Activated naive CD8-positive, alpha-beta T cell treated with anti-CD3 and anti-CD28 coated beads, Interleukin-2, amount 50 U/mL, for 24 hours (primary cell): ENCODE data around the gene SAMD4A.

Experiments
- ATAC-seq: fragments of 150-1000 bp; cut with Tn5 transposase; one replicate; pipeline ENCODE4 v1.10.0; 2021
- DNase-seq: peaks from one replicate; pipeline ENCODE4 v3.0.0; 2021
- H3K27ac Mint-ChIP-seq: one replicate; pipeline ENCODE4 v1.8.0; 2021; ENCODE audit warnings: mild to moderate bottlenecking, mixed read lengths
- H3K27me3 Mint-ChIP-seq: one replicate; pipeline ENCODE4 v1.8.0; 2021; ENCODE audit warnings: mixed read lengths
- H3K36me3 Mint-ChIP-seq: one replicate; pipeline ENCODE4 v1.8.0; 2021; ENCODE audit warnings: low read depth, mixed read lengths
- H3K4me1 Mint-ChIP-seq: one replicate; pipeline ENCODE4 v1.8.0; 2021; ENCODE audit warnings: mixed read lengths
- H3K4me3 Mint-ChIP-seq: one replicate; pipeline ENCODE4 v1.8.0; 2021; ENCODE audit warnings: mild to moderate bottlenecking, moderate library complexity, mixed read lengths
- H3K9me3 Mint-ChIP-seq: one replicate; pipeline ENCODE4 v1.8.0; 2021; ENCODE audit warnings: mixed read lengths

SAMD4A gene

DNA sequence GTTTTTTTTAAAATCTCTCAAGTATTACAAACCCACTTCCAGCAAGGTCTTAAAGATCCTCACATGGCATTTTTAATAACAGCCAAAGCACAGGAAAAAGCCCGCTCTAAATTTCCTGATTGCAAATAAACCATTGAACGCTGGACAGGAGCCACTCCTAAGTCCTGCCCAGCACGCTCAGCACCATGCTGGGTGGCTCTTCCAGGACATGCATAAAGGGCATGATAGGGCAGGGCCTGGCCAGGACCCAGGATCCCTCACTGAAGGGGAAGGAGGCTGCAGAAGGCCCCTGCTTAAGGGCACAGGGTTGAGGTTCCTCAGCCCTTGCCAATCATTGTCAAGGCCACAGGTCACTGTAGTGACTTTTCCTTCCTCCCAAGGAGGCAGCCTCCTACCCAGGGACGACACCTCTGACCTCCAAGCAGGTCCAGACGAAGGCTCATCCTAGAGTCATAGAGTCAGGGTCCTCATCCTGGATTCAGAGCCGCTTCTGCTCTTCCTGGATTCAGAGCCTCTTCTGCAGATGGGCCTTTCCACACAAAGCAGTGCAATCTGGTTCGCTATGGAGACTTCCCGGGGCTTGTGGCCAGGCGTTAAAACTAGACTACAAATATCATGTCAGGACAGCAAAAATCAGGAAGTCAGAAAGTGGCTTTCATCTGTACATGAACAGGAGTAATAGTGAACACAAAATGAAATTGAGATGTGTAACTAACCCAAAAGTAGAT, 211.9 kb downstream of the SAMD4A start:
- Mint-ChIP-seq H3K36me3 (peaks cover 1% of the 10 kb centered on the region), H3K27ac (no peak overlapping the region)

GRCh38 chr14:54781080-54781479, 214.2 kb downstream of the SAMD4A start:
- DNase-seq (no peak), ATAC-seq (no peak)
- Mint-ChIP-seq H3K9me3 (no peaks in the 10 kb centered on the region), H3K4me1 (peaks cover 35% of the 10 kb centered on the region), H3K27ac (no peak overlapping the region), H3K36me3 (peaks cover 1% of the 10 kb centered on the region), H3K27me3 (peaks cover 8% of the 10 kb centered on the region), H3K4me3 (no peak overlapping the region)

More for the DNA sequence above, 211.9 kb downstream of the SAMD4A start:
- ATAC-seq (no peak), DNase-seq (no peak)
- H3K9me3 Mint-ChIP-seq, result no peaks in the 10 kb centered on the region
- H3K4me3 Mint-ChIP-seq, result no peak overlapping the region
- peaks cover 53% of the 10 kb centered on the region for H3K4me1 Mint-ChIP-seq
- H3K27me3 Mint-ChIP-seq, result peaks cover 8% of the 10 kb centered on the region

DNA sequence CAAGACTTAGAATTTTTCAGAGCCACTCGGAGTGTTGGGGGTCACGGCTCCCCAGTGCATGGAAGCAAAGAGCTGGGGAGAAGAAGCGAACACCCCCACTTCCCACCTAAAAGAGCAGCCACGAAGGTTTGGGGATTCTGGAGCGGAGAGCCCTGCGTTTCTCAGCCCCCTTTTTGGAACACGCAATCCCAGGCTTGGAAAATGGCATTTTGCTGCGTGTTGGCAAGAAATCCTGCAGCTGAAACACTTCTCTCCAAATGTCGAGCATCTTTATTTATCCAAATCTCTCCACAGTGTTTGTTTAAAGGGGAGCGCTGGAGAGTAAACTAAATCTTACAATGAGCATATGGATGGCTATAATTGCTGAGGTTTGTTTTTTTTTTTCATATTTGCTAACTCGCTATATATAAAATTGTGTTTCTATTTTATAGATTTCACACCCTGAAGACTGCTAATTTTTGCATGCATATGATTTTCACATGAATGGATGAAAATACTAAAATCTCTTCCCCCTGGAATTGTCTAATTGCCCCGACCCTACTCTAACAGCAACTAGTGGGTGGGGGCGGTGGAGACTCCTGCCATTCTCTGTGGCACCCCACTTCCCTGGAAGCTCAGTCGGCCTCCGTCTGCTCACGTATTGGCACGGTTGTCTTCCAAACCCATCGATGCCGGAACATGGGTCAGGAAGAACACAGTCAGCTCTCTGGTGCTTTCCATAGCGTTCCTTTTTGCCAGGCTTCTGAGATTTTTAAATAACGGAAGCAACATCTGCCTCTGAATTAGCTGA, 215.2 kb downstream of the SAMD4A start:
- H3K36me3 Mint-ChIP-seq, result no peaks in the 10 kb centered on the region

DNA sequence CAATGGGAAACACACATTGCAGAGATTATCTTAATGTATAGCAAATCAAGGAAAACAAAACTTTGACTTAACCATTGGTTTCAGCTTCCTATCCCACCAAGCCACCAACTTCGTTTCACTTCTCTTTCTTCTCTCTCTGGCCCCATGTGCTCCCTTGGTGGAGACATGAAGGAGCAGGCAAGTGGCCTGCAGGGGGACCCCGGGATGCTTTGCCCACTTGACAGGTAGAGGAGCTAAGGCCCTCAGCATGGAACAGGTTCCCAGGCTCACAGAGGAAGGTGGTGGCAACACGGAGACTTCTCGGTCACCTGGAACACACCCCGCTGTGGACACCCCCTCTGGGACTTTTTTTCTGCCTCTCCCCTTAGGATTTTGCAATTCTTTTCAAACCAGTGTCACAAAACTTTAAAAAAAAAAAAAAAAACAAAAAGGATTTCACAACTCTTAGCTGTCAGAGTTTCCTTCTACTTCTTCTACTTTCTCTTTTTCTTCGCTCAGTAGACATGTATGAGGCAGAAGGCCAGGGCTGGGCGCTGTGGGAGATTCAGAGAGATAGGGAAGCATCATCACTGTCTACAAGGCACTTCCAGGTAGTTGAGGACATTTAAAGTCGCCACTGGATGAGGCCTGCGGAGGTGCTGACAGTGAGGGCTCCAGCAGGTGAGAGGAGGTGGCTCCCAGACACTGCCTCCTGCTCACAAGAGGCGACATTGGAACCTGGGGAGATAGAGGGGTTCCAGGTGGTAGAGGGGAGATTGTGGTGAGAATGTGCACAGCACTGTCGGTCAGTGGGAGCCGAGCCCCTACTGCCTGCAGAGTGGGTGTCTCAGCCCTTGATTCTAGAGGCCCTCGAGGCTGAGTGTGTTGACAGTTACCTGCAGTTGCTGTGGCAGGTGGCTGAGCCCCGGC, 216.1 kb downstream of the SAMD4A start:
- ATAC-seq (peak; percentile 41), DNase-seq (no peak)
- H3K4me1 Mint-ChIP-seq, result peaks cover 16% of the 10 kb centered on the region
- peaks cover 3% of the 10 kb centered on the region for H3K36me3 Mint-ChIP-seq
- H3K9me3 Mint-ChIP-seq, result no peaks in the 10 kb centered on the region
- H3K27me3 Mint-ChIP-seq, result peaks cover 6% of the 10 kb centered on the region
- H3K27ac Mint-ChIP-seq, result no peak overlapping the region
- H3K4me3 Mint-ChIP-seq, result no peak overlapping the region

More for the DNA sequence above, 215.2 kb downstream of the SAMD4A start:
- Mint-ChIP-seq H3K27me3 (peaks cover 8% of the 10 kb centered on the region), H3K9me3 (no peaks in the 10 kb centered on the region), H3K27ac (no peak overlapping the region), H3K4me3 (no peak overlapping the region), H3K4me1 (peaks cover 25% of the 10 kb centered on the region)
- DNase-seq (no peak), ATAC-seq (no peak)

DNA sequence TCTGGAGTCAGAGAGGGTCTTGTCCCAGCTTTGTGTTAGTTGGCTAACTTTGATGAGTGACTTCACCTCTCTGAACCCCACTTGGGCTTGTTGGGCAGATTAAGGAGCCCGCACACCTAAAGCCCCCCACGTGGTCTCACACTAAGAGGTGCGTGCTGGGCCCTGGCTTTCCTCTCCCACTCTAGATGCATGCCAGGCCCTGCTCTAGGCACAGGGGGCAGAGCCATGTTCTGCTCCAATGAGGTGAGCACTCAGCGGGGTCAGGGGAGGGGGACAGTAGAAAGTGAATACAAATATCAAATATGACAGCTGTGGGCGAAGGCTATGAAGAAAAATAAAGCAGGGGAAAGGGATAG, 216.7 kb downstream of the SAMD4A start:
- Mint-ChIP-seq H3K27ac (no peak overlapping the region), H3K4me1 (peaks cover 10% of the 10 kb centered on the region), H3K27me3 (peaks cover 6% of the 10 kb centered on the region), H3K36me3 (peaks cover 3% of the 10 kb centered on the region), H3K4me3 (no peak overlapping the region), H3K9me3 (no peaks in the 10 kb centered on the region)
- DNase-seq (no peak), ATAC-seq (no peak)

DNA sequence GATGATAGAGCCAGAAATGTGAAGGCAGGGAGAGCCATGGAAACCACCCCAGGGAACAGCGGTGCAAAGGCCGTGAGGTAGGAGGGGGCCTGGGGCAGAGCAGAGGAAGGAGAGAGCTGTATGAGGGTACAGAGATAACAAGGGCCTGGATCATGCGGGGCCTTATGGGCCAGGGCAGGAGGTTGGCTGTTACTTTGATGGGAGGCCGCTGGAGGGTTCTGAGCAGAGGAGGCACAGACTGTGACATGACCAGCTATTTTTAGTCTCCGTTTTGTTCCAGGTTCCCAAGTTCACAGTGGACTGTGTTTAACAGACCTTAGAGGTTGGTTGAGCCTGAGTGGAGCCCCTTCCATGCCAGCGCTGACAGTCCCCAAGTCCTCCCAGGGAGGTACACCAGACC, 217.1 kb downstream of the SAMD4A start:
- peaks cover 10% of the 10 kb centered on the region for H3K4me1 Mint-ChIP-seq
- H3K36me3 Mint-ChIP-seq, result peaks cover 3% of the 10 kb centered on the region
- no peak overlapping the region for H3K27ac Mint-ChIP-seq
- peaks cover 6% of the 10 kb centered on the region for H3K27me3 Mint-ChIP-seq
- no peaks in the 10 kb centered on the region for H3K9me3 Mint-ChIP-seq
- no peak for DNase-seq
- ATAC-seq, result no peak
- H3K4me3 Mint-ChIP-seq, result no peak overlapping the region

- H3K27me3 Mint-ChIP-seq, result peaks cover 6% of the 10 kb centered on the region
- H3K4me3 Mint-ChIP-seq, result no peak overlapping the region
- no peaks in the 10 kb centered on the region for H3K9me3 Mint-ChIP-seq
- H3K36me3 Mint-ChIP-seq, result peaks cover 6% of the 10 kb centered on the region
- DNase-seq, result no peak
- no peak for ATAC-seq
- H3K4me1 Mint-ChIP-seq, result peaks cover 10% of the 10 kb centered on the region
- no peak overlapping the region for H3K27ac Mint-ChIP-seq
These were observed 217.7 kb downstream of the SAMD4A start for GRCh38 chr14:54784657-54785056.

DNA sequence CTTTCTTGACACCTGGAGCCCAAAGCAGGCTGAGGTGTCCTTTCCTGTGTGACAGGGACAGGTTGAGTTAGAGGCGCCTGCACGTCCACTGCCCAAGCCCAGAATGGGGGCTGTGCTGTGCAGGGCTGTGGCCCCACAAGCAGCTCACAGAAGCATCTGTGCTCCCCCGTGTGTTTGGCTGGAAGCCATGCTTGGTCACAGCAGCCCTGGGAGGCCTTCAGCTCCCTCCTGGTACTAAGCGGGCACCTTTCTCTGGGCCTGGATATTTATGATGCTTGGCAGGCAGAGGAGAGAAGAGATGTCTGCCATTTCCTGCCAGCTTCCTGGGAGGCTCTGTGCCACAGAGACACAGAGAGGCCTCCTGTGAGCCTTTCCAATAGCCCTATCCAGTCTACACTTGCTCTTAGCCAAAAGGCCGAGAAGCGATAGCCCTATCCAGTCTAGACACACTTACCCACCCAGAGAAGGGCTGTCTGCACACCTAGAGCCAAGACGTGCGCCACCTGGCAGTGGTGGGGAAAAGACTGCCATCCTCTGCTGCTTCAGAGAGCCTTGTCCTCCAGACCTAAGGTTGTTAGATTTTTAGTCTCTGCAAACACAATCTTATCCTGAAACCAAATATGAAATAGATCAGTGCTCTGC, 218.3 kb downstream of the SAMD4A start:
- H3K4me3 Mint-ChIP-seq, result no peak overlapping the region
- no peaks in the 10 kb centered on the region for H3K9me3 Mint-ChIP-seq
- peaks cover 6% of the 10 kb centered on the region for H3K36me3 Mint-ChIP-seq
- peaks cover 10% of the 10 kb centered on the region for H3K4me1 Mint-ChIP-seq
- DNase-seq (no peak), ATAC-seq (no peak)
- peaks cover 3% of the 10 kb centered on the region for H3K27me3 Mint-ChIP-seq
- no peak overlapping the region for H3K27ac Mint-ChIP-seq

DNA sequence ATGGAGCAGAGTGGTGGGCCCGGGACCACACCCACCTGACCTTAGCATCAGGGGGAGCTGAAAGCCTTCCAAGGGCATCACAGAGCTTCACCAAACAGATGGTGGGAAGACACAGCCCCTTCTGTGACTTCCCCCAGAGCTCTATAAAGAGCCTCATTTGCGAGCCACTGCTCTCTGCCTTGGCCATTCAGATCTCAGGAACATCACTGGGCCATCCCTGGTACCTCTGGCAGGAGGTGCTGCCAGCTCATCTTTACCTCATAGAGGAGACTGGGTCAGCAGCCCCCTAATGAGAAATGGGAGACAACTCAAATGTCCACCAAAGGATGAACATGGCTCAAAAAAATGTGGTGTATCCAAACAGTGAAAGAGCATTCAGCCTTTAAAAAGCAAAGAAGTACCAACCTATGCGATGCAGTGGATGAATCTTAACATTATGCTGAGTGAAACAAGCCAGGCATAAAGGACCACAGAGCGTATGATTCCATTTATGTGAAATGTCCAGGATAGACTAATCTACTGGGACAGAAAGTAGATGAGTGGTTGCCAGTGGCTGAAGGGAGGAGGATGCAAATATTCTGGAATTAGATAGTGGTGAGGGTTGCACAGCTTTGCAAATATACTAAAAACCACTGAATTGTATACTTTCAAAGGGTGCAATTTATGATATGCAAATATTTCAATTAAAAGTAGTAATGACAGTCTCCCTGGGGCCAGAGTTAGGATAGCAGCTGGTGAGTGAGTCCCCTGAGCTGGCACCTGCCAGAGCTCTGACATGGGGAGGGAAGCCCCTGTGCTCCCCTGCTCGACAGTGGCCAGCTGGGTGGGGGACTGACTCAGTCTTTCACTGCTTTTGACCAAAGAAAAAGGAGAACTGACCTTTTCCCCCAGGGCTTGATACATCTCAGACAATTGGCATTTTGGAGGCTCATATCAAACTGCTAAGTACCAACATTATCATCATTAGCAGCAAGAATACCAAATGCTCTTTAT, 219.1 kb downstream of the SAMD4A start:
- DNase-seq (no peak), ATAC-seq (no peak)
- H3K4me3 Mint-ChIP-seq, result no peak overlapping the region
- no peak overlapping the region for H3K27ac Mint-ChIP-seq
- peaks cover 2% of the 10 kb centered on the region for H3K27me3 Mint-ChIP-seq
- H3K4me1 Mint-ChIP-seq, result peaks cover 10% of the 10 kb centered on the region
- H3K9me3 Mint-ChIP-seq, result no peaks in the 10 kb centered on the region
- peaks cover 6% of the 10 kb centered on the region for H3K36me3 Mint-ChIP-seq

DNA sequence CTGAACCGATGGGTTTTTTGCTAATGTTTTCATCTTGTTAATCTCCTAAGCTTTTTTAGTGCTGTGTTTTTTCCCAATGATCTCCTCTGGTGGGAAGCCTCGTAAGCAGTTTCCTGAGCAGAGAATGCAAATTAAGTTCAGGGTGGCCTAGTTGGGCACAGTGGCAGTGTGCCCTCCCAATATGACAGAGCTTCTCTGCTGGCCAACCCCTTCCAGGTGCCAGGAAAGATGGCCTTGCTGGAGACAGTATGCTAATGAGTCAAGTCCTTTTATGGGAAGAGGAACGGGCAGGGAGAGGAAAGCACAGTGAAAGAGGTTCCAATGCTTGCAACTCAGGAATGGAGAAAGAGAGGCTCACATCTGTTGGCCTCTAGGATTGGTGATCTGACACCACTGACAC, 219.9 kb downstream of the SAMD4A start:
- ATAC-seq, result no peak
- Mint-ChIP-seq H3K4me1 (peaks cover 10% of the 10 kb centered on the region), H3K27me3 (peaks cover 2% of the 10 kb centered on the region)

DNA sequence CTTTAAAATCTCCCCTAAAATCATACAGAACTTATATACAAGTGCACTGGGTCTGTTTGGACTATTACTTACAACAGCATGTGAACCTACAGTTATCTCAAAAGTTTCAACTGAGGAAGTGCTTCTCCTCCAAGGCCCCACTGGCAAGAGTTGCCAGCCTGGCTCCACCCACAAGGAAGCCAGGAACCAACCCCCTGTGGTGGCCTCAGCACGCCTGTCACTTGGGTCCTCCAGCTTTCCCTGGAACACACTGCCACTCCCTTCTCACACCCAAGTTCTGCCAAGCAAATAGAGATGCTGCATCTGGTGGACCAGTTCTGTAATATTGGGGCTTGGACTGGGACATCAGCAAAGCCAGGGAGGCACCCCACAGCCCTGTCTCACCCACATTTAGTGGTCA, 220.3 kb downstream of the SAMD4A start:
- ATAC-seq, result no peak
- peaks cover 10% of the 10 kb centered on the region for H3K4me1 Mint-ChIP-seq
- no peaks in the 10 kb centered on the region for H3K9me3 Mint-ChIP-seq

More for the DNA sequence above, 219.9 kb downstream of the SAMD4A start:
- Mint-ChIP-seq H3K9me3 (no peaks in the 10 kb centered on the region), H3K4me3 (no peak overlapping the region), H3K36me3 (peaks cover 6% of the 10 kb centered on the region), H3K27ac (no peak overlapping the region)
- DNase-seq, result no peak

GRCh38 chr14:54788701-54789100, 221.8 kb downstream of the SAMD4A start:
- Mint-ChIP-seq H3K4me1 (no peaks in the 10 kb centered on the region), H3K9me3 (no peaks in the 10 kb centered on the region), H3K36me3 (peaks cover 6% of the 10 kb centered on the region), H3K4me3 (no peak overlapping the region), H3K27ac (no peak overlapping the region), H3K27me3 (no peaks in the 10 kb centered on the region)
- DNase-seq, result no peak
- no peak for ATAC-seq

More for the DNA sequence above, 220.3 kb downstream of the SAMD4A start:
- H3K4me3 Mint-ChIP-seq, result no peak overlapping the region
- H3K36me3 Mint-ChIP-seq, result peaks cover 6% of the 10 kb centered on the region
- DNase-seq, result no peak
- H3K27me3 Mint-ChIP-seq, result peaks cover 2% of the 10 kb centered on the region
- no peak overlapping the region for H3K27ac Mint-ChIP-seq

- Mint-ChIP-seq H3K27ac (no peak overlapping the region), H3K9me3 (no peaks in the 10 kb centered on the region), H3K4me3 (no peak overlapping the region), H3K4me1 (no peaks in the 10 kb centered on the region), H3K36me3 (peaks cover 6% of the 10 kb centered on the region), H3K27me3 (no peaks in the 10 kb centered on the region)
- DNase-seq, result no peak
- no peak for ATAC-seq
These were observed 222.2 kb downstream of the SAMD4A start for GRCh38 chr14:54789166-54789565.
